Chondrocyte (in vitro differentiated cells): ENCODE data around the gene NAE1. TPM values are rescaled to one million over a fixed set of nuclear protein-coding genes. Genes with fewer than 3 reads are reported as not detected.

Experiments used
- DNase-seq: peaks from one replicate; pipeline ENCODE4 v3.0.0; 2021; ENCODE audit warnings: mixed read lengths, low spot score
- H3K27ac Mint-ChIP-seq: one replicate; pipeline ENCODE4 v1.8.0; 2021; ENCODE audit warnings: mild to moderate bottlenecking, moderate library complexity, mixed read lengths; ENCODE audit not compliant: unreplicated experiment
- H3K27me3 Mint-ChIP-seq: 2 replicates; pipeline ENCODE4 v1.8.0; 2021; ENCODE audit warnings: low read depth, mixed read lengths
- H3K36me3 Mint-ChIP-seq: 2 replicates; pipeline ENCODE4 v1.8.0; 2021; ENCODE audit warnings: low read depth, mixed read lengths
- H3K4me1 Mint-ChIP-seq: 2 replicates; pipeline ENCODE4 v1.8.0; 2021; ENCODE audit warnings: low read depth, mild to moderate bottlenecking, mixed read lengths
- H3K4me3 Mint-ChIP-seq: one replicate; pipeline ENCODE4 v1.8.0; 2021; ENCODE audit warnings: mild to moderate bottlenecking, moderate library complexity, mixed read lengths; ENCODE audit not compliant: unreplicated experiment
- H3K9me3 Mint-ChIP-seq: 2 replicates; pipeline ENCODE4 v1.8.0; 2021; ENCODE audit warnings: low read depth, mixed read lengths
- total RNA-seq: library from RNA; stranded (reverse); gene quantifications from 3 replicates; pipeline ENCODE4 v1.2.1, GENCODE V29; 2021
- TF ChIP-seq, protein P1 (sequence below): fragments of 200-600 bp; sonication (generic); IDR thresholded peaks from 2 replicates; pipeline ENCODE4 v1.5.0; 2021; ENCODE audit warnings: antibody characterized with exemption, mild to moderate bottlenecking, moderate library complexity

Gene NAE1
- total RNA-seq, 1 donor from 2014 or later, result 47.8 TPM

- no peak for DNase-seq
- H3K27me3 Mint-ChIP-seq, result peaks cover 39% of the 10 kb centered on the region
- H3K36me3 Mint-ChIP-seq, result peaks cover 14% of the 10 kb centered on the region
- no peak overlapping the region for H3K4me3 Mint-ChIP-seq
- H3K4me1 Mint-ChIP-seq, result peaks cover 25% of the 10 kb centered on the region
- TF ChIP-seq, protein P1, sequence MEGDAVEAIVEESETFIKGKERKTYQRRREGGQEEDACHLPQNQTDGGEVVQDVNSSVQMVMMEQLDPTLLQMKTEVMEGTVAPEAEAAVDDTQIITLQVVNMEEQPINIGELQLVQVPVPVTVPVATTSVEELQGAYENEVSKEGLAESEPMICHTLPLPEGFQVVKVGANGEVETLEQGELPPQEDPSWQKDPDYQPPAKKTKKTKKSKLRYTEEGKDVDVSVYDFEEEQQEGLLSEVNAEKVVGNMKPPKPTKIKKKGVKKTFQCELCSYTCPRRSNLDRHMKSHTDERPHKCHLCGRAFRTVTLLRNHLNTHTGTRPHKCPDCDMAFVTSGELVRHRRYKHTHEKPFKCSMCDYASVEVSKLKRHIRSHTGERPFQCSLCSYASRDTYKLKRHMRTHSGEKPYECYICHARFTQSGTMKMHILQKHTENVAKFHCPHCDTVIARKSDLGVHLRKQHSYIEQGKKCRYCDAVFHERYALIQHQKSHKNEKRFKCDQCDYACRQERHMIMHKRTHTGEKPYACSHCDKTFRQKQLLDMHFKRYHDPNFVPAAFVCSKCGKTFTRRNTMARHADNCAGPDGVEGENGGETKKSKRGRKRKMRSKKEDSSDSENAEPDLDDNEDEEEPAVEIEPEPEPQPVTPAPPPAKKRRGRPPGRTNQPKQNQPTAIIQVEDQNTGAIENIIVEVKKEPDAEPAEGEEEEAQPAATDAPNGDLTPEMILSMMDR, result no peak
- H3K27ac Mint-ChIP-seq, result peak overlapping the region; percentile 36
- H3K9me3 Mint-ChIP-seq, result peaks cover 9% of the 10 kb centered on the region
Measured at GRCh38 chr16:66842765-66843164, 12.0 kb upstream of the NAE1 start.

DNA sequence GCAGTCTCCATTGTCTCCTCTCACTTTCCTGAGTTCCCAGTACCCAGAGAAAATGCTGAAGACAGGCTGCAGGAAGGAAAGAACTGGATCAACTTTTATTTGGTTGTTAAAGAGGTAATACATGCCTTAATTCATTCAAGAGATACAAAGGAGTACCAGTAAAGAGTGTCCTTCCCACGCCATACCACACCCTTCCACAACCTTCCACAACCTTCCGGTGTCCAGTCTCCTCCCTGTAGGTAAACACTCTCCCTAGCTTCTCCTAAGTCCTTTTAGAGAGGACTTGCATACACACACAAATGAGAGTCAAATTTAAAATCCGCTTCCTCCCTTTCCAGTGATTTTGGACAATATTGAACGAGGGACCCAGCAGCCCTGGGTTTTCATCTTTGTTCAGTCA, 10.6 kb upstream of the NAE1 start:
- no peak overlapping the region for H3K4me3 Mint-ChIP-seq
- H3K4me1 Mint-ChIP-seq, result peaks cover 25% of the 10 kb centered on the region
- peaks cover 9% of the 10 kb centered on the region for H3K9me3 Mint-ChIP-seq
- no peak for DNase-seq
- peaks cover 40% of the 10 kb centered on the region for H3K27me3 Mint-ChIP-seq
- peaks cover 14% of the 10 kb centered on the region for H3K36me3 Mint-ChIP-seq
- no peak overlapping the region for H3K27ac Mint-ChIP-seq
- TF ChIP-seq, protein P1, result no peak

DNA sequence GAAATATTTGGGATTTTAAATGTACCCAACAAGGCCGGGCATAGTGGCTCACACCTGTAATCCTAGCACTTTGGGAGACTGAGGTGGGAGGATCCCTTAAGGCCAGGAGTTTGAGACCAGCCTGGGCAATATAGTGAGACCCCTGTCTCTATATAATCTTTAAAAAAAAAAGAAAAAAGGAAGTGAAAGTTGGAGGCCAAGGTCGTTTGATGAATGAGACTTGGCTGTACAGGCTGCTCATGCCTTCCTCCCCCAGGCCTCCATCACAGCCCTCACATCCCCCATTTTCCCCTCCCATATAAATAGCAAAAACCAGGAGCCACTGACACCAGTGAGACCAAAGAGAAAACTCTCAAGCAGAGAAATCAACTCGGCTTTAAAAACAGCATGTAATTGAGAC, 10.1 kb upstream of the NAE1 start:
- Mint-ChIP-seq H3K27ac (no peak overlapping the region), H3K4me3 (no peak overlapping the region), H3K4me1 (peaks cover 22% of the 10 kb centered on the region), H3K27me3 (peaks cover 36% of the 10 kb centered on the region), H3K36me3 (peaks cover 14% of the 10 kb centered on the region), H3K9me3 (peaks cover 9% of the 10 kb centered on the region)
- no peak for DNase-seq
- TF ChIP-seq, protein P1, result no peak

GRCh38 chr16:66834746-66835145, 4.0 kb upstream of the NAE1 start:
- H3K27ac Mint-ChIP-seq, result no peak overlapping the region
- H3K4me1 Mint-ChIP-seq, result peaks cover 1% of the 10 kb centered on the region
- no peak overlapping the region for H3K4me3 Mint-ChIP-seq
- peaks cover 9% of the 10 kb centered on the region for H3K9me3 Mint-ChIP-seq
- H3K27me3 Mint-ChIP-seq, result peaks cover 22% of the 10 kb centered on the region
- no peak for DNase-seq
- peaks cover 8% of the 10 kb centered on the region for H3K36me3 Mint-ChIP-seq
- TF ChIP-seq, protein P1, result no peak

DNA sequence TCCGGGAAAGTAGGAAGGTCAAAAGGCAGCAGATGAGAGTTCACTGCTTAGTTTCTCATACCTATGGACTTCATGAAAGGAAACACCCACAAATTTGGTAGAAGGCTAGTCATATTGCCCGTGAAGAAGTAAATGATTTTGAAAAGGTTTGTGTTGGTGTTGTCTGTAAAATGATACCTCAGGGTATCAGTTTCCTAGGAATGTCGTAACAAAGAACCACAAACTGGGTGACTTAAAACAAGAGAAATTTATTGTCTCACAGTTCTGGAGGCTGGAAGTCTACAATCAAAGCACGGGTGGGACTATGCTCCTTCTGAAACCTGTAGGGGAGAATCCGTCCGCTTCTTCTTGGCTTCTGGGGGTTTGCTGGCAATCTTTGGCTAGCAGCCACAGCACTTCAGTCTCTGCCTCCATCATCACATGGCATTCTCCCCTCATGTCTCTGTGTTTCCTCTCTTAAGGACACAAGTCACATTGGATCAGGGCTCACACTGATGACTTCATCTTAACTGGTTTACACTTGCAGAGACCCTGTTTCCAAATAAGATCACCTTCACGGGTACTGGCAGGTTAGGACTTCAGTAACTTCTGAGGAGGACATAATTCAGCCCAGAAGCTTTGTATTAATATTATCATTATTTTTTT, 2.0 kb upstream of the NAE1 start:
- H3K9me3 Mint-ChIP-seq, result no peaks in the 10 kb centered on the region
- peaks cover 11% of the 10 kb centered on the region for H3K4me1 Mint-ChIP-seq
- TF ChIP-seq, protein P1, result no peak
- peaks cover under 1% of the 10 kb centered on the region for H3K36me3 Mint-ChIP-seq
- H3K4me3 Mint-ChIP-seq, result no peak overlapping the region
- no peak overlapping the region for H3K27ac Mint-ChIP-seq
- peaks cover 7% of the 10 kb centered on the region for H3K27me3 Mint-ChIP-seq
- DNase-seq, result no peak
